G401.6 (cell line): Measurements from ENCODE around the gene GLYATL1.
"Not testable (repeated sequence)": the region's sequence is repeated elsewhere in the genome, so short reads cannot be mapped to it uniquely, and the experiment has no call there.

Experiments
- FAIRE-seq: peaks from 2 replicates; lab custom pipeline; 2012; peaks lifted over from hg19 to GRCh38; lab: Jason Lieb, UNC

GLYATL1 gene

DNA sequence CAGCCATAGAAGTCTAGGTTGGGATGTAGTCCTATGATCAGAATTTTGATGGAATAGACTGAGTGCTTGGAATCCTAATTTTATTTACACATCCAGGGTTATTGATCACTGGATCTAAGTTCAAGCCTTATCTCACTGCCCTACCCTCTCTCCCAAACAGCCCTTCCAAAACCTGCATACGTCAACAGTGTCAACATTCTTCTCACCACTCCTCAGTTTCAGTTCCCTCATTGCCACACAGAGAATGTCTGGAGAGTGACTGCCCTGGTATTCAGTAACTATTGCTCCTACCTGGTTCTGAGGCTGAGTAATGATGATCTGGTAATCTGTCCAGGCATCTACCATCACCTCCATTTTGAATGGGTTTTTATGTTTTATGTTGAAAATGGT, 60.0 kb downstream of the GLYATL1 start:
- no peak for FAIRE-seq

DNA sequence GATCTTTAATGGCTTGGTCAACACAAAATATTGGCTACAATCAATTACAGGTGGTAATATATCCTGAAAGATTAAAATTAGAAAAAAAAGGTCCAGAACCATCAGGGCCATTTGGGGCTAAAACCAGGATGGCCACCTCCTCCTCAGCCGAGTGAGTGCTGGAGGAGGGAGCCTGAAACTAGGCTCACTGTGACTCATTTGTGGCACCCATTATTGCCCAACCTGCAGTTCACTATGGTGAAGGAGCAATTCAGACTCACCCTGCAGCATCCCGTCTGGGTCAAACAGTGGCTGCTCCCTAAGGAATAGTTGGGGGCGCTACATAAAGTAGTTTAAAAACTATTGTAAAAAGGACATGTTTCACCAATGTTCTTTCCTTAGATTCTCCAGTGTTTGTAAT, 60.7 kb downstream of the GLYATL1 start:
- no peak for FAIRE-seq

DNA sequence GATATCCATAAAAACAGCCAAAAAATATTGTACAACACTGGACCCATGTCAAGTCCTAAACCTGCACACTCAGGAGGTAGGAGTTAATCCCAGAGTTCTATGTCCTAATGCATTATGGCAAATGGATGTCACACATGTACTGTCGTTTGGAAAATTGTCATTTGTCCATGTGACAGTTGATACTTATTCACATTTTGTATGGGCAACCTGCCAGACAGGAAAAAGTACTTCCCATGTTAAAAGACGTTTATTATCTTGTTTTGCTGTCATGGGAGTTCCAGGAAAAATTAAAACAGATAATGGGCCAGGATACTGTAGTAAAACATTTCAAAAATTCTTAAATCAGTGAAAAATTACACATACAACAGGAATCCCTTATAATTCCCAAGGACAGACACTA, 62.7 kb downstream of the GLYATL1 start:
- FAIRE-seq: not testable (repeated sequence)
